Liver (tissue), 9 donors: Measurements from ENCODE around the gene IGLL5. TPM values are rescaled to one million over a fixed set of nuclear protein-coding genes. Genes with fewer than 3 reads are reported as not detected.

Experiments
- DNase-seq: peaks from one replicate; pipeline ENCODE4 v3.0.0-alpha.2; 2017; ENCODE audit warnings: low spot score
- H3K27ac ChIP-seq, 2 donors: one replicate each; pipeline ENCODE4 v1.7.0; 2013; ENCODE audit warnings: inconsistent platforms in 2 of 2, low read length in 2 of 2, control low read depth in 1 of 2, low read depth in 1 of 2, mild to moderate bottlenecking in 1 of 2
- H3K27me3 ChIP-seq, 4 donors: one replicate each; pipeline versions ENCODE4 v1.6.1 to v1.7.0; 2013; ENCODE audit warnings: low read length in 3 of 4, inconsistent platforms in 1 of 4, mild to moderate bottlenecking in 1 of 4, moderate library complexity in 1 of 4; ENCODE audit not compliant: control insufficient read depth in 4 of 4, insufficient read depth in 4 of 4
- H3K36me3 ChIP-seq, 4 donors: one replicate each; pipeline versions ENCODE4 v1.6.1 to v1.7.0; 2013; ENCODE audit warnings: low read length in 3 of 4, mild to moderate bottlenecking in 3 of 4, low read depth in 1 of 4, moderate library complexity in 1 of 4; ENCODE audit not compliant: control insufficient read depth in 4 of 4, insufficient read depth in 3 of 4
- H3K4me1 ChIP-seq, 4 donors: one replicate each; pipeline versions ENCODE4 v1.6.1 to v1.7.0; 2013; ENCODE audit warnings: low read length in 3 of 4, mild to moderate bottlenecking in 3 of 4, moderate library complexity in 1 of 4; ENCODE audit not compliant: control insufficient read depth in 4 of 4, insufficient read depth in 4 of 4
- H3K4me3 ChIP-seq, 3 donors: one replicate each; pipeline versions ENCODE4 v1.6.1 to v1.7.0; 2013; ENCODE audit warnings: low read length in 3 of 3, control low read depth in 1 of 3, low read depth in 1 of 3, mild to moderate bottlenecking in 1 of 3
- H3K9ac ChIP-seq, 2 donors: one replicate each; pipeline ENCODE4 v1.7.0; 2013; ENCODE audit warnings: low read length in 2 of 2, mild to moderate bottlenecking in 2 of 2, moderate library complexity in 2 of 2, control low read depth in 1 of 2, low read depth in 1 of 2
- H3K9me3 ChIP-seq, 4 donors: one replicate each; pipeline versions ENCODE4 v1.6.1 to v1.7.0; 2013; ENCODE audit warnings: low read length in 3 of 4; ENCODE audit not compliant: control insufficient read depth in 4 of 4
- EGR1 ChIP-seq, 2 donors: IDR thresholded peaks; 2 replicates each; pipeline ENCODE4 v1.6.1; 2016 to 2018; ENCODE audit warnings: antibody characterized with exemption in 2 of 2, low read depth in 2 of 2
- FOXA1 ChIP-seq: IDR thresholded peaks from 2 replicates; pipeline ENCODE4 v1.6.1; 2016; ENCODE audit warnings: antibody characterized with exemption
- FOXA2 ChIP-seq: IDR thresholded peaks from 2 replicates; pipeline ENCODE4 v1.6.1; 2016; ENCODE audit warnings: antibody characterized with exemption
- GABPA ChIP-seq, 2 donors: IDR thresholded peaks in 1 of 2; conservative IDR thresholded peaks in 1 of 2; 2 replicates each; pipeline ENCODE4 v1.6.1; 2016; ENCODE audit warnings: antibody characterized with exemption in 2 of 2, mild to moderate bottlenecking in 1 of 2, moderate library complexity in 1 of 2
- HNF4A ChIP-seq, 2 donors: conservative IDR thresholded peaks; 2 replicates each; pipeline ENCODE4 v1.6.1; 2016; ENCODE audit warnings: antibody characterized with exemption in 2 of 2, mild to moderate bottlenecking in 2 of 2
- JUND ChIP-seq, 2 donors: IDR thresholded peaks; 2 replicates each; pipeline ENCODE4 v1.6.1; 2016; ENCODE audit warnings: antibody characterized with exemption in 2 of 2
- NR2F2 ChIP-seq: IDR thresholded peaks from 2 replicates; pipeline ENCODE4 v1.6.1; 2016; ENCODE audit warnings: antibody characterized with exemption
- RAD21 ChIP-seq, 2 donors: IDR thresholded peaks; 2 replicates each; pipeline ENCODE4 v1.6.1; 2016; ENCODE audit warnings: antibody characterized with exemption in 2 of 2, mild to moderate bottlenecking in 2 of 2
- RXRA ChIP-seq, 2 donors: IDR thresholded peaks; 2 replicates each; pipeline ENCODE4 v1.6.1; 2017 to 2018; ENCODE audit warnings: antibody characterized with exemption in 2 of 2, mild to moderate bottlenecking in 1 of 2
- SP1 ChIP-seq: IDR thresholded peaks from 2 replicates; pipeline ENCODE4 v1.6.1; 2018; ENCODE audit warnings: antibody characterized with exemption, mild to moderate bottlenecking
- TAF1 ChIP-seq: conservative IDR thresholded peaks from 2 replicates; pipeline ENCODE4 v1.6.1; 2016; ENCODE audit warnings: antibody characterized with exemption, mild to moderate bottlenecking
- WGBS: extraction: QIAGEN DNeasy Blood & Tissue Kit; methylation state at CpG from one replicate; pipeline ENCODE4 v1.1.7; 2013; 5-methylcytosine and 5-hydroxymethylcytosine counted together
- polyA plus RNA-seq, 2 donors: library from polyadenylated mRNA; stranded (reverse) in 1 of 2; unstranded in 1 of 2; fragments of 200-250 nt in 1 of 2; fragments of >200 nt in 1 of 2; fragmentation: Nextera tagmentation in 1 of 2; extraction: Ambion mirVana in 1 of 2; gene quantifications; one replicate each; pipeline versions ENCODE4 v1.2.1 to v1.2.3, GENCODE V29; 2013 to 2015
- total RNA-seq, 2 donors: library from RNA; depleted of rRNA; stranded (reverse); fragments of >200 nt; gene quantifications; one replicate each; pipeline ENCODE4 v1.2.3, GENCODE V29; 2014
- TF ChIP-seq, protein P1 (sequence below): IDR thresholded peaks from 2 replicates; pipeline ENCODE4 v1.6.1; 2016; ENCODE audit warnings: antibody characterized with exemption
- TF ChIP-seq, protein P2 (sequence below): IDR thresholded peaks from 2 replicates; pipeline ENCODE4 v1.6.1; 2016; ENCODE audit warnings: antibody characterized with exemption
- TF ChIP-seq, protein P3 (sequence below): IDR thresholded peaks from 2 replicates; pipeline ENCODE4 v1.6.1; 2016; ENCODE audit warnings: antibody characterized with exemption, mild to moderate bottlenecking
- TF ChIP-seq, protein P4 (sequence below): IDR thresholded peaks from 2 replicates; pipeline ENCODE4 v1.6.1; 2016; ENCODE audit warnings: antibody characterized with exemption
- donor health status: healthy.
- donor health status: healthy.
- donor health status: healthy.
- donor health status: healthy.
- donor health status: healthy.

Gene IGLL5
- total and polyA plus RNA-seq, 4 donors = 1.3 to 13.4 (median 3.4) TPM

DNA sequence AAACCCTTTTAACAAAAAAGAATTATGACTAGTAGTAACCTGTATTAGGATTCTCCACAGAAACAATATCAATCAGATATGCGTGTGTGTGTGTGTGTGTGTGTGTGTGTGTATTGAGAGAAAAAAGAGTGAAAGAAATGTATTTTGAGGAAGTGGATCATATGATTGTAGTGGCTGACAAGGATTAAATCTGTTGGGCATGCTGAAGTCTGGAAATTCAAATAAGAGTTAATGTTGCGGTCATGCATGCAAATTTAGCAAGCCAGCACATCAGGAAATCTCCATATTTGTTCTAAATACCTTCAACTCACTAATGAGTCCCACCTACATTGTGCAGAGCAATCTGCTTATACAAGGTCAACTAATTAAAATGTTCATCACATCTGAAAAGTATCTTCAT is 46.8 kb upstream of the IGLL5 start:
- no peaks in the 10 kb centered on the region for H3K9me3 ChIP-seq
- H3K27ac ChIP-seq = no peak overlapping the region
- WGBS = 75% methylated on average over 2 of the region's 2 CpGs
- H3K4me3 ChIP-seq = no peak overlapping the region
- no peak for DNase-seq
- H3K27me3 ChIP-seq = peaks cover 0 to 2% (median 0%) of the 10 kb centered on the region in 4 donors
- no peaks in the 10 kb centered on the region for H3K36me3 ChIP-seq
- TF ChIP-seq RXRA (IDR thresholded peaks at IDR 0.05) (no peak), NR2F2 (no peak), FOXA2 (no peak), EGR1 (IDR thresholded peaks at IDR 0.05; ENCODE audit: low read depth in 2 of 2) (no peak), TAF1 (no peak)
- peaks cover 5 to 26% (median 20%) of the 10 kb centered on the region in 4 donors for H3K4me1 ChIP-seq
- no peak overlapping the region for H3K9ac ChIP-seq

DNA sequence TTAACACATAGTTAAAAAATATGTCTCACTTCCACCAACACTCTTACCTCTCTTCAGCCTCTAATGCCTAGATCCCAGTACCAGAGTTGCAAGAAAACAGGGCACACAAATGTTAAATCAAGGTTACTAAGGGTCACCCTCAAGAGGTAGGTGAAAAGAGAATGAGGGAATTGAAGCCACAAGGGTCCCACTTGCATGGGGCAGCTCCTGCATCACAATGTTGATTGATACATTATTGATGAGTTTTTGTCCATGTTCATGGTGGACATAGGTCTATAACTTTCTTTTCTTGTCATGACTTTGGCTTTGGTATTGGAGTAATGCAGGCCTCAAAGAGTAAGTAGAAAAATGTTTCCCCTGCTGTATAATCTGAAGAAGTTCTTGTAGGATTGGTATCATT is 46.0 kb upstream of the IGLL5 start:
- Histone ChIP-seq H3K9ac (no peak overlapping the region), H3K4me1 (peaks cover 5 to 26% (median 20%) of the 10 kb centered on the region in 4 donors), H3K27me3 (peaks cover 0 to under 1% (median 0%) of the 10 kb centered on the region in 4 donors), H3K27ac (no peak overlapping the region), H3K36me3 (no peaks in the 10 kb centered on the region), H3K9me3 (no peaks in the 10 kb centered on the region), H3K4me3 (no peak overlapping the region)
- TF ChIP-seq SP1 = no peak
- TF ChIP-seq, protein P1, sequence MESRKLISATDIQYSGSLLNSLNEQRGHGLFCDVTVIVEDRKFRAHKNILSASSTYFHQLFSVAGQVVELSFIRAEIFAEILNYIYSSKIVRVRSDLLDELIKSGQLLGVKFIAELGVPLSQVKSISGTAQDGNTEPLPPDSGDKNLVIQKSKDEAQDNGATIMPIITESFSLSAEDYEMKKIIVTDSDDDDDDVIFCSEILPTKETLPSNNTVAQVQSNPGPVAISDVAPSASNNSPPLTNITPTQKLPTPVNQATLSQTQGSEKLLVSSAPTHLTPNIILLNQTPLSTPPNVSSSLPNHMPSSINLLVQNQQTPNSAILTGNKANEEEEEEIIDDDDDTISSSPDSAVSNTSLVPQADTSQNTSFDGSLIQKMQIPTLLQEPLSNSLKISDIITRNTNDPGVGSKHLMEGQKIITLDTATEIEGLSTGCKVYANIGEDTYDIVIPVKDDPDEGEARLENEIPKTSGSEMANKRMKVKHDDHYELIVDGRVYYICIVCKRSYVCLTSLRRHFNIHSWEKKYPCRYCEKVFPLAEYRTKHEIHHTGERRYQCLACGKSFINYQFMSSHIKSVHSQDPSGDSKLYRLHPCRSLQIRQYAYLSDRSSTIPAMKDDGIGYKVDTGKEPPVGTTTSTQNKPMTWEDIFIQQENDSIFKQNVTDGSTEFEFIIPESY = no peak
- TF ChIP-seq, protein P2, sequence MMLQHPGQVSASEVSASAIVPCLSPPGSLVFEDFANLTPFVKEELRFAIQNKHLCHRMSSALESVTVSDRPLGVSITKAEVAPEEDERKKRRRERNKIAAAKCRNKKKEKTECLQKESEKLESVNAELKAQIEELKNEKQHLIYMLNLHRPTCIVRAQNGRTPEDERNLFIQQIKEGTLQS = no peak
- TF ChIP-seq, protein P3, sequence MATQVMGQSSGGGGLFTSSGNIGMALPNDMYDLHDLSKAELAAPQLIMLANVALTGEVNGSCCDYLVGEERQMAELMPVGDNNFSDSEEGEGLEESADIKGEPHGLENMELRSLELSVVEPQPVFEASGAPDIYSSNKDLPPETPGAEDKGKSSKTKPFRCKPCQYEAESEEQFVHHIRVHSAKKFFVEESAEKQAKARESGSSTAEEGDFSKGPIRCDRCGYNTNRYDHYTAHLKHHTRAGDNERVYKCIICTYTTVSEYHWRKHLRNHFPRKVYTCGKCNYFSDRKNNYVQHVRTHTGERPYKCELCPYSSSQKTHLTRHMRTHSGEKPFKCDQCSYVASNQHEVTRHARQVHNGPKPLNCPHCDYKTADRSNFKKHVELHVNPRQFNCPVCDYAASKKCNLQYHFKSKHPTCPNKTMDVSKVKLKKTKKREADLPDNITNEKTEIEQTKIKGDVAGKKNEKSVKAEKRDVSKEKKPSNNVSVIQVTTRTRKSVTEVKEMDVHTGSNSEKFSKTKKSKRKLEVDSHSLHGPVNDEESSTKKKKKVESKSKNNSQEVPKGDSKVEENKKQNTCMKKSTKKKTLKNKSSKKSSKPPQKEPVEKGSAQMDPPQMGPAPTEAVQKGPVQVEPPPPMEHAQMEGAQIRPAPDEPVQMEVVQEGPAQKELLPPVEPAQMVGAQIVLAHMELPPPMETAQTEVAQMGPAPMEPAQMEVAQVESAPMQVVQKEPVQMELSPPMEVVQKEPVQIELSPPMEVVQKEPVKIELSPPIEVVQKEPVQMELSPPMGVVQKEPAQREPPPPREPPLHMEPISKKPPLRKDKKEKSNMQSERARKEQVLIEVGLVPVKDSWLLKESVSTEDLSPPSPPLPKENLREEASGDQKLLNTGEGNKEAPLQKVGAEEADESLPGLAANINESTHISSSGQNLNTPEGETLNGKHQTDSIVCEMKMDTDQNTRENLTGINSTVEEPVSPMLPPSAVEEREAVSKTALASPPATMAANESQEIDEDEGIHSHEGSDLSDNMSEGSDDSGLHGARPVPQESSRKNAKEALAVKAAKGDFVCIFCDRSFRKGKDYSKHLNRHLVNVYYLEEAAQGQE = no peak
- TF ChIP-seq HNF4A (conservative IDR thresholded peaks at IDR 0.05) = no peak
- no peak for TF ChIP-seq FOXA2
- no peak for TF ChIP-seq RAD21 (IDR thresholded peaks at IDR 0.05)
- TF ChIP-seq, protein P4, sequence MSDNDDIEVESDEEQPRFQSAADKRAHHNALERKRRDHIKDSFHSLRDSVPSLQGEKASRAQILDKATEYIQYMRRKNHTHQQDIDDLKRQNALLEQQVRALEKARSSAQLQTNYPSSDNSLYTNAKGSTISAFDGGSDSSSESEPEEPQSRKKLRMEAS = no peak
- no peak for TF ChIP-seq TAF1
- no peak for TF ChIP-seq FOXA1
- no peak for TF ChIP-seq GABPA (IDR thresholded peaks at IDR 0.05 in 1 of 2, conservative IDR thresholded peaks at IDR 0.05 in 1 of 2)
- no peak for TF ChIP-seq NR2F2
- no peak for TF ChIP-seq EGR1 (IDR thresholded peaks at IDR 0.05; ENCODE audit: low read depth in 2 of 2)
- no peak for TF ChIP-seq JUND (IDR thresholded peaks at IDR 0.05)
- DNase-seq = no peak
